Measurements from ENCODE around the gene NUP93. TPM values are rescaled to one million over a fixed set of nuclear protein-coding genes. Genes with fewer than 3 reads are reported as not detected.

The NUP93 gene
- polyA plus RNA-seq, 1 experiment, result 46.4 TPM

DNA sequence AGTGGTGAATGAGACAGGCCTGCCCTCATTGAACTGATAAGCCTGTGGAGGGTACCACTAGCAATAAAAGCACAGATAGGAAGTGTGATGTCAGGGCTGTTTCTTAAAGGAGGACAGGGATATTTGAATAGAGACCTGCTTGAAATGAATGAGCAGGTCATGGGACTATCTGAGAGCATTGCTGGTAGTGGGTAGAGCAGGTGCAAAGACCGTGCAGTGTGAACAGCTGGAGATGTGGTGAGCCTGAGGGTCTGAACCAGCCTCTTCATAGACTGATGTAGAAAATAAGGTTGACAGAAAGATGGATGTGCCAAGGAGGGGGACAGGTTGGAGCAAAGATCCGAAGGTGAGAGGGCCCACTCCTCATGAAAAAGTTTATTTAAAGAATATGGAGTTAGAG, 2.4 kb downstream of the NUP93 start:
- POLR2A ChIA-PET, result no interaction called here
- H3K27me3 ChIP-seq (ENCODE audit: control insufficient read depth, insufficient read depth, low read length), result no peaks in the 10 kb centered on the region
- peaks cover 4% of the 10 kb centered on the region; the same call in 1 of the 2 replicates for H3K9me3 ChIP-seq (ENCODE audit: control insufficient read depth, insufficient read depth, low read length)
- TF ChIP-seq, protein P1, sequence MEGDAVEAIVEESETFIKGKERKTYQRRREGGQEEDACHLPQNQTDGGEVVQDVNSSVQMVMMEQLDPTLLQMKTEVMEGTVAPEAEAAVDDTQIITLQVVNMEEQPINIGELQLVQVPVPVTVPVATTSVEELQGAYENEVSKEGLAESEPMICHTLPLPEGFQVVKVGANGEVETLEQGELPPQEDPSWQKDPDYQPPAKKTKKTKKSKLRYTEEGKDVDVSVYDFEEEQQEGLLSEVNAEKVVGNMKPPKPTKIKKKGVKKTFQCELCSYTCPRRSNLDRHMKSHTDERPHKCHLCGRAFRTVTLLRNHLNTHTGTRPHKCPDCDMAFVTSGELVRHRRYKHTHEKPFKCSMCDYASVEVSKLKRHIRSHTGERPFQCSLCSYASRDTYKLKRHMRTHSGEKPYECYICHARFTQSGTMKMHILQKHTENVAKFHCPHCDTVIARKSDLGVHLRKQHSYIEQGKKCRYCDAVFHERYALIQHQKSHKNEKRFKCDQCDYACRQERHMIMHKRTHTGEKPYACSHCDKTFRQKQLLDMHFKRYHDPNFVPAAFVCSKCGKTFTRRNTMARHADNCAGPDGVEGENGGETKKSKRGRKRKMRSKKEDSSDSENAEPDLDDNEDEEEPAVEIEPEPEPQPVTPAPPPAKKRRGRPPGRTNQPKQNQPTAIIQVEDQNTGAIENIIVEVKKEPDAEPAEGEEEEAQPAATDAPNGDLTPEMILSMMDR (IDR thresholded peaks at IDR 0.05; ENCODE audit: low read depth, low read length), result no peak
- no peak for DNase-seq (ENCODE audit: low read depth, low spot score)
- H3K27ac ChIP-seq (ENCODE audit: low read depth, low read length), result no peak overlapping the region
- H3K4me3 ChIP-seq (ENCODE audit: low read depth, low read length), result no peak overlapping the region
- CTCF ChIA-PET, result no interaction called here

DNA sequence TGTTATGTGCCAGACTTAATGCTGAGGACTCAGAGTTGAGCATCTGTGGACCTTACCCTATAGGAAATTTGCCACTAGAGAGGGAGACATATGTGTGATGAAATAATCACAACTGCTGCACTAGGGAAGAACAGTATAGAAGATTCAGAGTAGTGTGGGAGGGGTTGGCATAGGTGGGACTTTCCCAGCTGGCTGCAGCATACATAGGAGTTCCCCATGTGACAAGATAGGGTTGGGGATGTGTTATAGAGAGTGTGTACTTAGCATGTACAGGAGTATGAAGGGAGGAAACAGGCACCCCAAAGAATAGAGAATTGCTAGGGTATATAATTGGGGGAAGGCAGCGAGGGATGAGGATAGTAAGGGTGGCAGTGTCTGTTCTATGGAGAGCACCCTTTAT, 2.9 kb downstream of the NUP93 start:
- Histone ChIP-seq H3K9me3 (ENCODE audit: control insufficient read depth, insufficient read depth, low read length) (peaks cover 4% of the 10 kb centered on the region; the same call in 1 of the 2 replicates), H3K4me3 (ENCODE audit: low read depth, low read length) (no peak overlapping the region), H3K27ac (ENCODE audit: low read depth, low read length) (no peak overlapping the region), H3K27me3 (ENCODE audit: control insufficient read depth, insufficient read depth, low read length) (no peaks in the 10 kb centered on the region)
- CTCF ChIA-PET, result no interaction called here
- no peak for DNase-seq (ENCODE audit: low read depth, low spot score)
- TF ChIP-seq, protein P1 (IDR thresholded peaks at IDR 0.05; ENCODE audit: low read depth, low read length), result no peak
- POLR2A ChIA-PET, result no interaction called here

DNA sequence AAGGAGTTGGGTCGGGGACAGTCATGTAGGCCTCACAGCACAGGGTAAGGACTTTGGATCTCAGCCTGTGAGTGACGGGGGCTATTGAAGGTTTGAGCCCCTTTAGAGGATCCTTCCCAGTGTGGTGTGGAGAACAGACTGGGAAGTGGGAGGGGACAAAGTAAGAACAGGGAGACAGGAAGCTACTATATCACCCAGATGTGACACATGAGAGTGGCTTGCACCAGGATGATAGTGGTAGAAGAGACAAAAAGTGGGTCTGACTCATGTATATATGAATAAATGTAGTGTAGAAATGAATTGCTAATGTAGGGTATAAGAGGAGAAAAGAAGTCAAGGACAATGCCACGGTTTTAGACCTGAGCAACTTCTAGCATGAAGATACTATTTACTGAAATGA, 4.5 kb downstream of the NUP93 start:
- CTCF ChIA-PET, result interaction anchor here (1.3 kb wide), 1 partner anchor 33 kb away, joined by 3 read pairs; no protein-coding TSS in a partner anchor
- no peaks in the 10 kb centered on the region for H3K27me3 ChIP-seq (ENCODE audit: control insufficient read depth, insufficient read depth, low read length)
- H3K9me3 ChIP-seq (ENCODE audit: control insufficient read depth, insufficient read depth, low read length), result peaks cover 4% of the 10 kb centered on the region; the same call in 1 of the 2 replicates
- no peak overlapping the region for H3K4me3 ChIP-seq (ENCODE audit: low read depth, low read length)
- DNase-seq (ENCODE audit: low read depth, low spot score), result no peak
- TF ChIP-seq, protein P1 (IDR thresholded peaks at IDR 0.05; ENCODE audit: low read depth, low read length), result no peak
- no peak overlapping the region for H3K27ac ChIP-seq (ENCODE audit: low read depth, low read length)
- POLR2A ChIA-PET, result no interaction called here

DNA sequence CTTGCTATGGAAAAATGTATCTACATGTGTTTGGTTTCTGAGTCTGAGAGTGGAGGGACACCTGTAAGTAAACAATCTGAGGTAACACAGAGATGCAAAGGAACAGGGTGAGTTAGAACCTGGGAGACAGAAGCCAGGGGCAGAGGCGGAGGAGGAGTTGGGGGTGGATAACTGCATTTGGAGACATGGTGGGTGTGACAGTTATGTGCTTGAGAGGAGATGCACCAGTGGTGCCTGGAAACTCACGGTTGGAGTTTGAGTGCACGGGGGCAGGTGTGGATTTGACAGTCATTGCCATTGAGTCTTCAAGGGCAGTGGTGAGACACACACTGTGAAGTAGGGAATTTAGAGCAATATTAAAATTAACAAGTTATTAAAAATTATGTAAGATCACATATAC, 6.5 kb downstream of the NUP93 start:
- no peak overlapping the region for H3K27ac ChIP-seq (ENCODE audit: low read depth, low read length)
- H3K4me3 ChIP-seq (ENCODE audit: low read depth, low read length), result no peak overlapping the region
- no peaks in the 10 kb centered on the region for H3K27me3 ChIP-seq (ENCODE audit: control insufficient read depth, insufficient read depth, low read length)
- DNase-seq (ENCODE audit: low read depth, low spot score), result no peak
- TF ChIP-seq, protein P1 (IDR thresholded peaks at IDR 0.05; ENCODE audit: low read depth, low read length), result no peak
- CTCF ChIA-PET, result interaction anchor here (1.6 kb wide), 1 partner anchor 12 kb away, joined by 3 read pairs; no protein-coding TSS in a partner anchor
- POLR2A ChIA-PET, result no interaction called here
- H3K9me3 ChIP-seq (ENCODE audit: control insufficient read depth, insufficient read depth, low read length), result no peaks in the 10 kb centered on the region

DNA sequence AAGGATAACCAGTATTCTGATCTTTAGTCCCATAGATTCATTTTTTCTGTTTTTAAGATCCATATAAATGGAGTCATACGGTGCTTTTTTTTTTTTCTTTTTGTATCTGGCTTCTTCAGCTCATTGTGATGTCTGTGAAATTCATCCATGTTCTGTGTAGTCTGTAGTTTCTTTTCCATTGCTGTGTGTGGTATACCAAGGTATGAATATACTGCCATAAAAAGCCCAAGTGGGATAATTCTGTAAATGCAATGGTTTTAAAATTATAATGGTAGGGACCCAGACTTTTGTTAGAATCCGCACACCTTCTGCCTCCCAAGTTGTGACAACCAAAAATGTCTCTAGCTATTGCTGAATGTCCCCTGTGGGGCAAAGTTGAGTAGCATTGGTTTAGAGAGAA, 7.6 kb downstream of the NUP93 start:
- no peaks in the 10 kb centered on the region for H3K9me3 ChIP-seq (ENCODE audit: control insufficient read depth, insufficient read depth, low read length)
- no peaks in the 10 kb centered on the region for H3K27me3 ChIP-seq (ENCODE audit: control insufficient read depth, insufficient read depth, low read length)
- ChIA-PET CTCF (interaction anchor here (1.6 kb wide), 1 partner anchor 11 kb away, joined by 3 read pairs; no protein-coding TSS in a partner anchor), POLR2A (no interaction called here)
- TF ChIP-seq, protein P1 (IDR thresholded peaks at IDR 0.05; ENCODE audit: low read depth, low read length), result no peak
- H3K4me3 ChIP-seq (ENCODE audit: low read depth, low read length), result no peak overlapping the region
- no peak for DNase-seq (ENCODE audit: low read depth, low spot score)
- no peak overlapping the region for H3K27ac ChIP-seq (ENCODE audit: low read depth, low read length)

All from AG04450 (cell line).